ENCODE measurements around the gene DRC7.

GRCh38 chr16:57760357-57761160 is 66.0 kb downstream of the DRC7 start:
- TF ChIP-seq CTCF (optimal IDR thresholded peaks at IDR 0.05 in 1 of 3, IDR thresholded peaks at IDR 0.05 in 1 of 3, conservative IDR thresholded peaks at IDR 0.05 in 1 of 3; ENCODE audit: extremely low read depth in 1 of 3, insufficient read depth in 2 of 3, low read length in 3 of 3): no peak
- no peak for TF ChIP-seq EZH2 (IDR thresholded peaks at IDR 0.05; ENCODE audit: low read length)

Data from keratinocyte (primary cell).